K562 (cell line): ENCODE results near the gene CDC27. TPM values are rescaled to one million over a fixed set of nuclear protein-coding genes. Genes with fewer than 3 reads are reported as not detected.

Source experiments
- GTF2E2 ChIP-seq: fragments of 200-800 bp; sonication (Bioruptor generic); IDR thresholded peaks from 2 replicates; pipeline ENCODE4 v1.6.1; 2016; ENCODE audit warnings: missing genetic modification characterization, missing compliant biosample characterization
- HDAC2 ChIP-seq: fragments of 450-650 bp; IDR thresholded peaks from 2 replicates; pipeline ENCODE4 v1.6.1; 2016; ENCODE audit warnings: mild to moderate bottlenecking
- HMG20A ChIP-seq: fragments of 450-650 bp; formaldehyde crosslinking; conservative IDR thresholded peaks from 2 replicates; pipeline ENCODE4 v1.4.0; 2020; ENCODE audit warnings: mild to moderate bottlenecking, mixed read lengths
- HOXB6 ChIP-seq: fragments of 250-450 bp; sonication (Bioruptor Pico); IDR thresholded peaks from 2 replicates; pipeline ENCODE4 v1.5.1; 2022; ENCODE audit warnings: mild to moderate bottlenecking, borderline replicate concordance
- JUN ChIP-seq, 2 experiments: sonication (generic) in 1 of 2; formaldehyde crosslinking in 1 of 2; IDR thresholded peaks; 2 replicates each; pipeline versions ENCODE4 v1.6.1 to v1.8.0; 2012 to 2022; ENCODE audit warnings: borderline replicate concordance in 2 of 2, mild to moderate bottlenecking in 2 of 2, improper control_type of control experiment in 1 of 2, low read depth in 1 of 2, low read length in 1 of 2, missing genetic modification reagents in 1 of 2
- JUND ChIP-seq, 2 experiments: IDR thresholded peaks; 2 replicates in 1 of 2; 3 replicates in 1 of 2; pipeline ENCODE4 v1.6.1; 2011; ENCODE audit warnings: borderline replicate concordance in 2 of 2, low read depth in 2 of 2, low read length in 2 of 2, improper control_type of control experiment in 1 of 2, missing biosample characterization in 1 of 2, missing genetic modification characterization in 1 of 2, missing genetic modification reagents in 1 of 2
- LCOR ChIP-seq: sonication (generic); formaldehyde crosslinking; IDR thresholded peaks from 2 replicates; pipeline ENCODE4 v1.8.0; 2022; ENCODE audit warnings: mild to moderate bottlenecking, missing genetic modification reagents
- LEF1 ChIP-seq: fragments of 450-650 bp; IDR thresholded peaks from 2 replicates; pipeline ENCODE4 v1.6.1; 2016; ENCODE audit warnings: mild to moderate bottlenecking
- MTA3 ChIP-seq: fragments of 450-650 bp; formaldehyde crosslinking; IDR thresholded peaks from 2 replicates; pipeline ENCODE4 v1.6.1; 2017; ENCODE audit warnings: mild to moderate bottlenecking, borderline replicate concordance
- MTF1 ChIP-seq: fragments of 250-450 bp; sonication (Bioruptor Pico); IDR thresholded peaks from 2 replicates; pipeline ENCODE4 v1.9.0; 2021; ENCODE audit warnings: moderate library complexity, mild to moderate bottlenecking, inconsistent platforms, borderline replicate concordance
- NBN ChIP-seq: fragments of 450-650 bp; IDR thresholded peaks from 2 replicates; pipeline ENCODE4 v1.6.1; 2016; ENCODE audit warnings: low read depth, mild to moderate bottlenecking
- NEUROD1 ChIP-seq: fragments of 150-350 bp; IDR thresholded peaks from 2 replicates; pipeline ENCODE4 v1.6.1; 2014; ENCODE audit warnings: borderline replicate concordance, low read length, low read depth; ENCODE audit not compliant: partially characterized antibody
- SAFB ChIP-seq: fragments of 200-400 bp; formaldehyde crosslinking; IDR thresholded peaks from 2 replicates; pipeline ENCODE4 v1.6.1; 2017; ENCODE audit warnings: low read depth, low read length, borderline replicate concordance
- SMAD2 ChIP-seq: fragments of 150-350 bp; IDR thresholded peaks from 2 replicates; pipeline ENCODE4 v1.6.1; 2014; ENCODE audit warnings: low read depth, mild to moderate bottlenecking, low read length
- TARDBP ChIP-seq: fragments of 450-650 bp; IDR thresholded peaks from 2 replicates; pipeline ENCODE4 v1.6.1; 2016
- TRIM24 ChIP-seq, 2 experiments: fragments of 450-650 bp; IDR thresholded peaks; 2 replicates each; pipeline ENCODE4 v1.6.1; 2016
- ZNF253 ChIP-seq: fragments of 250-450 bp; sonication (Bioruptor Pico); conservative IDR thresholded peaks from 2 replicates; pipeline ENCODE4 v1.6.1; 2021; ENCODE audit warnings: mild to moderate bottlenecking
- ZNF324 ChIP-seq: fragments of 250-450 bp; sonication (Bioruptor Pico); IDR thresholded peaks from 2 replicates; pipeline ENCODE4 v1.4.0; 2020; ENCODE audit warnings: mild to moderate bottlenecking
- ZNF408 ChIP-seq: fragments of 250-450 bp; sonication (Bioruptor Pico); IDR thresholded peaks from 2 replicates; pipeline ENCODE4 v1.4.0; 2020; ENCODE audit warnings: low read depth, mild to moderate bottlenecking, moderate library complexity
- ZNF644 ChIP-seq: fragments of 200-800 bp; sonication (Bioruptor generic); IDR thresholded peaks from 2 replicates; pipeline ENCODE4 v1.6.1; 2016; ENCODE audit warnings: low read depth, missing genetic modification characterization, missing compliant biosample characterization
- ZNF780A ChIP-seq: fragments of 250-450 bp; sonication (Bioruptor Pico); IDR thresholded peaks from 2 replicates; pipeline ENCODE4 v1.5.0; 2021; ENCODE audit warnings: mild to moderate bottlenecking
- ZZZ3 ChIP-seq: fragments of 450-650 bp; IDR thresholded peaks from 2 replicates; pipeline ENCODE4 v1.6.1; 2016; ENCODE audit warnings: antibody characterized with exemption, mild to moderate bottlenecking, moderate library complexity
- polyA plus RNA-seq, 8 experiments: library from polyadenylated mRNA; depleted of rRNA in 4 of 8; stranded (reverse) in 5 of 8; unstranded in 3 of 8; fragments of >200 nt; fragmentation: Nextera tagmentation in 2 of 8; fragmentation: Illumina TruSeq in 1 of 8; extraction: Ambion mirVana in 2 of 8; extraction: Trizol in 1 of 8; gene quantifications; 2 replicates each; pipeline versions ENCODE4 v1.2.1 to v1.2.3, GENCODE V29; 2011 to 2014; ENCODE audit warnings: inconsistent platforms in 1 of 8, missing spikeins in 1 of 8
- total RNA-seq, 7 experiments: library from RNA; depleted of rRNA in 6 of 7; stranded (reverse); fragments of >200 nt in 6 of 7; fragmentation: Illumina TruSeq in 2 of 7; extraction: Trizol in 2 of 7; gene quantifications; 2 replicates each; pipeline versions ENCODE4 v1.2.1 to v1.2.3, GENCODE V29; 2011 to 2021; ENCODE audit warnings: low replicate concordance in 1 of 7
- TF ChIP-seq, protein P1 (sequence below): fragments of 250-450 bp; sonication (Bioruptor Pico); IDR thresholded peaks from 2 replicates; pipeline ENCODE4 v1.4.0; 2020; ENCODE audit warnings: mild to moderate bottlenecking, moderate library complexity
- TF ChIP-seq, protein P2 (sequence below): sonication (generic); formaldehyde crosslinking; IDR thresholded peaks from 2 replicates; pipeline ENCODE4 v1.8.0; 2022; ENCODE audit warnings: mild to moderate bottlenecking, missing genetic modification reagents

CDC27 gene
- total and polyA plus RNA-seq, 9 of the 15 experiments (the other 6 are each of a cell fraction or from before 2014, with no cell fraction given) = 28.6 to 155 (median 94.1) TPM

DNA sequence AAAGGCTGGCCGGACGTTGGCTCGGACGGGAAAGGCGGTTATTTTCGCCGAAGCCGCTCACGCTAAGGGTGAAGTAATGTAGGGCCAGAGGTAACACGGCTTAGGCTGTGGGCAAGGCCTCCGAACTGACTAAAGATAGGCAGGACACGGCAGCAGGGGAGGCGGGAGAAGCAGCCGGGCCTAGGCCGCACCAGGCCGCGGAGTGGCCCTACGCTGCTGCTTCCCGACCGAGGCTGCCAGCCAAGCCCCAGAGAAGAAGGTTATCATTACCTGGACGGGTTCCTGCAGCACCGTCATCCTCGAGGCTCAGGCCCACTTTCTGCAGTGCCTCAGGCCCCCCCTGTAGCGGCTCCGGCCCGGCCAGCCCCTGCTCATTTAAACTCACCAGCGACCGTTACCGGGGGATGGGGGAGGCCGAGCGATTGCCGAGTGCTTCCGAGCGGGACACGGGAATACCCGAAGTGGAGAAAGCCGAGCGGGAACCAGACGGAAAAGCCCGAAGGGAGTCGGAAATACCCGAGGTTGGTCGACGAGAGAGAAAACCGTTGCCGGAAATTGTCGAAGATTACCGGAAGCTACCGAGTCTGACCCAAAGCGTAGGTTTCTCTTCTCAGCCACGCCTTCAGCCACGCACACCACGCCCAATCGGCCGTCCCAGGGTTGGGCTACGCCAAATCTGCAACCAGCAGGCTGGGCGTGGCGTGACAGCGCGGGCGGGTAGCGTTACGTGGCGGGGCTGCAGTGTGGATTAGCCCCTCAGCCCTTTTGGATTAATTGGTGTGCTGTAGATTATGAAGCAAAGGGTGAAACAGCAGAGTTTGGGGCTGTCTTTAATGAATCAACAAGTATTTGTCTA lies at the start of gene CDC27 (continued):
- TF ChIP-seq ZZZ3 (peak; percentile 98), LEF1 (0 out of 2 replicates have a peak, but pooled peaks have one; percentile 19), TARDBP (0 out of 2 replicates have a peak, but pooled peaks have one; percentile 19), ZNF644 (tag) (no peak), JUN (IDR thresholded peaks at IDR 0.05; ENCODE audit: borderline replicate concordance, low read depth, low read length) (0 out of 2 replicates have a peak, but pooled peaks have one; percentile 14), JUN (CRISPR knock-in tag; IDR thresholded peaks at IDR 0.05; ENCODE audit: borderline replicate concordance) (no peak), NBN (0 out of 2 replicates have a peak, but pooled peaks have one; percentile 46), HOXB6 (CRISPR knock-in tag) (no peak), MTA3 (peak; percentile 82), NEUROD1 (peak; percentile 31), TRIM24 (IDR thresholded peaks at IDR 0.05) (peak in 1 of 2 experiments; percentile 38; a peak in 1 of 4 replicates), HDAC2 (peak; percentile 39), LCOR (CRISPR knock-in tag) (peak; percentile 7; the same call in 1 of the 2 replicates), ZNF408 (CRISPR knock-in tag) (no peak), ZNF780A (CRISPR knock-in tag) (no peak), GTF2E2 (no peak; the same call in 1 of the 2 replicates), JUND (IDR thresholded peaks at IDR 0.05; ENCODE audit: borderline replicate concordance, low read depth, low read length) (0 out of 2 replicates have a peak, but pooled peaks have one; percentile 59), JUND (tag; IDR thresholded peaks at IDR 0.05; ENCODE audit: borderline replicate concordance, low read depth, low read length) (peak; percentile 26; the same call in 1 of the 3 replicates), SAFB (no peak), ZNF253 (CRISPR knock-in tag) (no peak), SMAD2 (no peak), MTF1 (CRISPR knock-in tag) (no peak), ZNF324 (CRISPR knock-in tag) (no peak), HMG20A (no peak)
- TF ChIP-seq, protein P1, sequence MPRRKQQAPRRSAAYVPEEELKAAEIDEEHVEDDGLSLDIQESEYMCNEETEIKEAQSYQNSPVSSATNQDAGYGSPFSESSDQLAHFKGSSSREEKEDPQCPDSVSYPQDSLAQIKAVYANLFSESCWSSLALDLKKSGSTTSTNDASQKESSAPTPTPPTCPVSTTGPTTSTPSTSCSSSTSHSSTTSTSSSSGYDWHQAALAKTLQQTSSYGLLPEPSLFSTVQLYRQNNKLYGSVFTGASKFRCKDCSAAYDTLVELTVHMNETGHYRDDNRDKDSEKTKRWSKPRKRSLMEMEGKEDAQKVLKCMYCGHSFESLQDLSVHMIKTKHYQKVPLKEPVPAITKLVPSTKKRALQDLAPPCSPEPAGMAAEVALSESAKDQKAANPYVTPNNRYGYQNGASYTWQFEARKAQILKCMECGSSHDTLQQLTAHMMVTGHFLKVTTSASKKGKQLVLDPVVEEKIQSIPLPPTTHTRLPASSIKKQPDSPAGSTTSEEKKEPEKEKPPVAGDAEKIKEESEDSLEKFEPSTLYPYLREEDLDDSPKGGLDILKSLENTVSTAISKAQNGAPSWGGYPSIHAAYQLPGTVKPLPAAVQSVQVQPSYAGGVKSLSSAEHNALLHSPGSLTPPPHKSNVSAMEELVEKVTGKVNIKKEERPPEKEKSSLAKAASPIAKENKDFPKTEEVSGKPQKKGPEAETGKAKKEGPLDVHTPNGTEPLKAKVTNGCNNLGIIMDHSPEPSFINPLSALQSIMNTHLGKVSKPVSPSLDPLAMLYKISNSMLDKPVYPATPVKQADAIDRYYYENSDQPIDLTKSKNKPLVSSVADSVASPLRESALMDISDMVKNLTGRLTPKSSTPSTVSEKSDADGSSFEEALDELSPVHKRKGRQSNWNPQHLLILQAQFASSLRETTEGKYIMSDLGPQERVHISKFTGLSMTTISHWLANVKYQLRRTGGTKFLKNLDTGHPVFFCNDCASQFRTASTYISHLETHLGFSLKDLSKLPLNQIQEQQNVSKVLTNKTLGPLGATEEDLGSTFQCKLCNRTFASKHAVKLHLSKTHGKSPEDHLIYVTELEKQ (CRISPR knock-in tag) = no peak
- TF ChIP-seq, protein P2, sequence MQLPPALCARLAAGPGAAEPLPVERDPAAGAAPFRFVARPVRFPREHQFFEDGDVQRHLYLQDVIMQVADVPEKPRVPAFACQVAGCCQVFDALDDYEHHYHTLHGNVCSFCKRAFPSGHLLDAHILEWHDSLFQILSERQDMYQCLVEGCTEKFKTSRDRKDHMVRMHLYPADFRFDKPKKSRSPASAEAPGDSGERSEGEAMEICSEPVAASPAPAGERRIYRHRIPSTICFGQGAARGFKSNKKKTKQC (CRISPR knock-in tag) = peak; percentile 94
